Measurements from ENCODE around the gene IGBP1.
A peak's percentile ranks its signal among the peaks of the same experiment; 100 is the strongest.
"Not testable (repeated sequence)": the region's sequence is repeated elsewhere in the genome, so short reads cannot be mapped to it uniquely, and the experiment has no call there.

IGBP1 gene

GRCh38 chrX:70166601-70167590, 33.6 kb downstream of the IGBP1 start:
- no peak for DNase-seq (ENCODE audit: low read depth in 2 of 2)

DNA sequence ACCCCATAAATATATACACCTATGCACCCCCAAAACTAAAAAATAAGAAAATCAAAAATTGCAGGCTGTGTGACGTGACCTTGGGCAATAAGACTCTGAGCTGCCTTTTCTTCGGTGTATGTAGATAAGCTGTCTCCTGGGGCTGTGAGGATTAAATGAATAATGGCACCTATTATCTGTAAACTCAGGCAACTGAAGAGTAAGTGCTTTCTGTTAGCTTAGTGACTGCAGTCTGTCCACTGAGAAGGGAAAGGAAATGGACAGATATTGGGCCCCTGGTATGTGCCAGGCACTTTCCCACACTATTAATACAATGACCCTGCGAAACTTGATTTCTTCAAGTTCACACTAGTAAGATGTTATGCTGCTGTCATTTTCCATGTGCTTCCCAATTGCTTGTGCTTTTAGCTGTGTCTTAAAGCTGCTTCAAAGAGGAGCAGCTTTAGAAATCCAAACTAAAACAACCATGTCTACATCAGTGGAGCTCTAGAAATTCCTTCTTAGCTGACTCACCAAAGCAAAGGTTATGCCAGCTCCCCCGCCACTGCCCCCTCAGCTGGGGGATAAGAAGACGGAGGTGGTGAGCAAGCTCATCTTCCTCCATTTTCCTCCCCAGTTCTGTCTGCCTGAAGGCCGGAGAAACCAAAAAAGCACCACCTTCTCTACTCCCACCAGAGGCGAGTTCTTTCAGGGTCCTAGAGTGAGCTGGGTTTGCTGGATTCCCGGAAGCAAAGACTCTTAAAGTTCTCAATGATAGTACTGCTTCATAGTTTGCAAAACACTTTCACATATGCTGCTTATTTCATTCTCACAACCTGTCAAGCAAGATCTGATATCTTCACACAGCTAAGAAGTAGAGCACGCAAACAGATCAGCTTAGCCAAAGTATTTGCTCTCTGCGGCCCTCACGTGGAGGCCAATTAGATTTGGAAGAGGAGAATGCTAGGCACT, 35.3 kb downstream of the IGBP1 start:
- no peak for DNase-seq (ENCODE audit: low read depth in 2 of 2)

DNA sequence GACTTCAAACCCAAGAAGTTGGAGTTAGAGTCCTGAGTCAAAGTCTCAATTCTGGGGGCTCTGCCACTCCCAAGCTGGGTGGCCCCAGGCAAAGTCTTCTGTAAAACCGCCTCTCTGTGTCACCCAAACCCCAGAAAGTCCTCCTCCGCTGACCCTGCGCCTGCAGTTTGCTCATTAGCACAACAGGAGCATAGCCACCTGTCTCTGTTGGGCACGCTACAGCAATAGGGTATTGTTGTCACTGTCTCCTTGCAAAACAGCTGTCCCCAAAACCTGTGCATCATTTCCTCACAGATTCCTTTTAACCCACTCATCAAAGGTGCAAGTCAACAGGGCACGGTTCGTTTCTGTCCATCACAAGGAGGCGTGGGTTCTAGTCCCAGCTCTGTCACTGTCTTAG, 36.0 kb downstream of the IGBP1 start:
- DNase-seq (ENCODE audit: low read depth in 2 of 2) = no peak

DNA sequence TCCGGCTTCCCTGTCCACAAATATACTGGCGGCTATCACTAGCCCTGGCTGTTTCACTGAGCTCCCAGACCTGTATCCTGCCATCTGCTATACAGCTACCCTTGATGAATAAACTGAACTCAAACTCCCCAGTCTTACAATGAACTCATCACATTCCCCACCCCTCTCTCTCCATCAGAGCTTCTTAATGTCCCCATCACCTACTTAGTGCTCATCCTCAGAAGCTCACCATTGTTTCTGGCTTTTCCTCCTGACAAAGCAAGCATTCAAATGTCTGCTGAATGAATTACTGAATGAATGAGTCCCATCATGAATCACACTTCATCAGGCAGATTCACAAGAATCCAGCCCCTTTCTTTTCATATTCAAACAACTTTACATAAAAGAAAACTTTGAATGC, 38.4 kb downstream of the IGBP1 start:
- no peak for DNase-seq (ENCODE audit: low read depth in 2 of 2)

GRCh38 chrX:70172221-70172620, 39.0 kb downstream of the IGBP1 start:
- DNase-seq (ENCODE audit: low read depth in 2 of 2) = no peak

- no peak for DNase-seq (ENCODE audit: low read depth in 2 of 2)
Observed at GRCh38 chrX:70172964-70173363, 39.7 kb downstream of the IGBP1 start.

GRCh38 chrX:70174754-70175153, 41.5 kb downstream of the IGBP1 start:
- DNase-seq (ENCODE audit: low read depth in 2 of 2) = no peak

DNA sequence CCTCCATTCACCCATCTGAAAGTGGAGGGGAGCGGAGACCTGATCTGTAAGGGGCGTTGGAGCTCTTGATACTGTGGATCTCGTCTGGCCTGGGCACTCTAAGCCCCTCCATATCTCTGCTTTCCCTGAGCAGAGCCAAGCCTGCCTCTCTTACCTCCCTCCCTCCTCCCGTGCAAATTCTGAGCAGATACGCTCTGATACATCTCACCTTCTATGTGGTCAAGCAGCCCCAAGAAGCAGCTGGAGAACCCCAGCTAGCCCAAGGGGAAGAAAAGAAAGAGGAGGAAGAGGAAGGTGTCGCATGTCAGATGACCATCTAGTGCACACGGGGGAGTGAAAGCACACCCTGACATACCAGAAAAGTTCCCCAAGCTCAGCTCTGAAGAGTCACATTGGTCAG, 42.1 kb downstream of the IGBP1 start:
- no peak for DNase-seq (ENCODE audit: low read depth in 2 of 2)

DNA sequence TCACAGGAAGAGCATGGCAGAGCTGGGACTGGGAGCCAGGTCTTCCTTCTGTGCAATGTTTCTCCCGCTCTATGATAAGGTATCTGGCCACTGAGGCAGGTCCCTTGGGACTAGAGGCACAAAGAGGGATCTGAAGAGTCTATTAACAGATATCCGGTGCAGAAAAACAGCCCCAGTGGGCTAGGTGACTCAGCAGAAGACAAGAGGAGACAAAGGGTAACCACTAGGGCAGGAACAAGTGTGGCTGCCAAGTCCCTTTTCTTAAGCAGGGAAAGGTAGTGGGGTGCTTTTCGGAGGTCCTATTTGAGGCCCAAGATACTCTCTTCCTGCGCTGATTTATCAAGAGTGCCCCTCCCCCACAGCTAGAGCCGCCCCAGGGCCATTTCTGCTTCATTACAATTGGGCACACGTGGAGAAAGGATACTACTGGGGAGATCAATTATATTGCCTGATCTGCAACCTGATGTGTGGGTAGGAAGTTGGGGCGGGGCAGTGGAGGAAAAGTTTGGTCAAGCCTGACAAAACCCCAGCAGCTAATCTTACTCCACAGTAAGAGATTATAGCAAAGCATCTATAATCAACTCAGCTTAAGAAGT, 43.8 kb downstream of the IGBP1 start, which contains the start of gene DGAT2L6:
DGAT2L6 (plus strand) TSS at position 546 of the 596 bp plus-strand sequence. CDS start 100 bp downstream, outside the sequence.
- no peak for DNase-seq (ENCODE audit: low read depth in 2 of 2)

- DNase-seq (ENCODE audit: low read depth in 2 of 2) = no peak
Observed at GRCh38 chrX:70183091-70183490, 49.8 kb downstream of the IGBP1 start.

DNA sequence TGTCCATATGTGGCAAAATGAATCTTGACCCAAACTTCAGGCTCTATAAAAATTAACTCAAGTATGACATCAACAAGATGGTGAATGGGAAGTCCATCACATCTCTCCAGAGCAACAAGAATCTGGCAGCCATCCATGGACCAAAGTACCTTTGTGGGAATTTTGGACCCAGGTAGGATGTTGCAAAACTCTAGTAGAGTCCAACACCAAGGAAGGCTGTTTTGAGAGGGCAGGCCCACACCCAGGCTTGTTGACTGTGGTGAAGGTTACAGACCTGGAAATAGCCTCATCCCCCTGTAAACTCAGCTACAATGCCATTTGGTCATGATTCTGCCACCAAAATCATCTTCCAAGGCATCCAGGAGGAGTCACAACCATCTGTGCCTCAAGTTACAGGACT, 57.0 kb downstream of the IGBP1 start:
- DNase-seq (ENCODE audit: low read depth in 2 of 2) = no peak

DNA sequence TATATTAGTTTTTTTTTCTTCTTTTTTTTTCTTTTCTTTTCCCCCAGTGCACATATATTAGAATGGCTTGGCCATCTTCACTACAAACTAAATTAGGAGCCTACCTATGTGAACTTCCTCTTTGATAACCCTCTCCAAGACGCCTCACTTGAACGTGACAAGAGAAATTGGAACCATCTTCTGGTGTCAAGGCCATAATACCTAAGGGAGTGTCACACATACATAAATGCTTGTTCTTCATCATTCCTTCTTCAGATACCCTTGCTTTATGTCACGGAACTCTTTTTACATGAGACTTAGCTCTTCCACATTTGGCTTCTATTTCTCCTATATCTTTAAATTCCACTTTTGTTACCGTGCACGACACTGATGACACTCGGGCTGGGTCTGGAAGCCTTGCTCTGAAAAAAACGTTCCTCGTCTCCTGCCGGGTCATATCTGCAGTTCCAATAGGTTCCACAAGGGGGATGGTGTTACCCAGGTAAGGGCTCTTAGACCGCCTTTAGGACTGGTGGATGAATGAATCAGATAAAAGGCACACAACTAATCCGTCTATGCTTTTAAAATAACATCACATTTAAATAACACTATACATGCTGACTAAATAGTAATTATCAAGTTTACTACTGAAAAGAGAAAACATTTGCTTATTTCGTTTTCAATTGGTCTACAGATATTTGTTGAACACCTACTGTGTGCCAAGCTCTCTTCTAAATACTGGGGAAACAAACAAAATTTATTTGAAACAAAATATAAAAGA, 63.9 kb downstream of the IGBP1 start:
- peak; percentile 48 to 53 for DNase-seq (ENCODE audit: low read depth in 2 of 2)

DNA sequence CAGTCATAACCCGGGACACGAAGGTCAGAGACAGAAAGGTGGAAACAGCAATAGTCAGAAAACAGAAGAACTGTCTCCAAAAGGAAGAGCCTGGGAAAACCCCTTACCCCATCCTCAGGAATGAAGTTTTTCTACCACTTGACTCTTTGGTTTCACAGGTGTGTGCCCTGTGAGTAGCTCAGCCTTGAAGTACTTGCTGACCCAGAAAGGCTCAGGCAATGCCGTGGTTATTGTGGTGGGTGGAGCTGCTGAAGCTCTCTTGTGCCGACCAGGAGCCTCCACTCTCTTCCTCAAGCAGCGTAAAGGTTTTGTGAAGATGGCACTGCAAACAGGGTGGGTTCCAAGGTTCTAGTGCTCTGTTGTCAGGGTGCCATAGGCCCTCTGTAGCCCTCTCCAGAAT, 68.5 kb downstream of the IGBP1 start:
- no peak for DNase-seq (ENCODE audit: low read depth in 2 of 2)

GRCh38 chrX:70208479-70208878, 75.2 kb downstream of the IGBP1 start:
- no peak for DNase-seq (ENCODE audit: low read depth in 2 of 2)

- DNase-seq (ENCODE audit: low read depth in 2 of 2) = not testable (repeated sequence)
Observed at GRCh38 chrX:70209570-70209969, 76.3 kb downstream of the IGBP1 start.
